Parathyroid adenoma (tissue), 2 donors: Measurements from ENCODE around the gene SIGLEC7.
"Not testable (repeated sequence)": the region's sequence is repeated elsewhere in the genome, so short reads cannot be mapped to it uniquely, and the experiment has no call there.

Experiments
- H2AFZ ChIP-seq: fragments of 300-600 bp; sonication (generic); one replicate; pipeline ENCODE4 v1.7.0; 2017; ENCODE audit warnings: antibody characterized with exemption, mild to moderate bottlenecking
- H3K27ac ChIP-seq: fragments of 300-600 bp; sonication (generic); one replicate; pipeline ENCODE4 v1.7.0; 2017
- H3K27me3 ChIP-seq: fragments of 300-600 bp; sonication (generic); one replicate; pipeline ENCODE4 v1.7.0; 2017; ENCODE audit warnings: low read length; ENCODE audit not compliant: control insufficient read depth, insufficient read depth
- H3K36me3 ChIP-seq: fragments of 300-600 bp; sonication (generic); one replicate; pipeline ENCODE4 v1.7.0; 2017; ENCODE audit warnings: low read length; ENCODE audit not compliant: control insufficient read depth, insufficient read depth
- H3K4me1 ChIP-seq: fragments of 300-600 bp; sonication (generic); one replicate; pipeline ENCODE4 v1.7.0; 2017; ENCODE audit warnings: control low read depth
- H3K4me2 ChIP-seq: fragments of 300-600 bp; sonication (generic); one replicate; pipeline ENCODE4 v1.7.0; 2017; ENCODE audit warnings: low read length
- H3K4me3 ChIP-seq: fragments of 300-600 bp; sonication (generic); one replicate; pipeline ENCODE4 v1.7.0; 2017; ENCODE audit warnings: low read depth, low read length
- H3K79me2 ChIP-seq: fragments of 300-600 bp; sonication (generic); one replicate; pipeline ENCODE4 v1.7.0; 2017; ENCODE audit warnings: control low read depth
- H3K9ac ChIP-seq: fragments of 300-600 bp; sonication (generic); one replicate; pipeline ENCODE4 v1.7.0; 2017; ENCODE audit warnings: mild to moderate bottlenecking
- H3K9me3 ChIP-seq: fragments of 300-600 bp; sonication (generic); one replicate; pipeline ENCODE4 v1.7.0; 2017; ENCODE audit warnings: low read length; ENCODE audit not compliant: control insufficient read depth
- CTCF ChIP-seq: fragments of 300-600 bp; sonication (generic); IDR thresholded peaks from one replicate; pipeline ENCODE4 v1.7.0; 2017; ENCODE audit warnings: antibody characterized with exemption, mild to moderate bottlenecking
- donor health status: primary hyperparathyroidism.

The SIGLEC7 gene

GRCh38 chr19:51168564-51169282 lies 26.6 kb downstream of the SIGLEC7 start:
- Histone ChIP-seq H3K79me2 (no peaks in the 10 kb centered on the region), H3K27me3 (no peaks in the 10 kb centered on the region), H3K4me1 (peaks cover 4% of the 10 kb centered on the region), H2AFZ (peak overlapping the region; percentile 70), H3K4me2 (no peak overlapping the region), H3K9ac (no peak overlapping the region), H3K36me3 (no peaks in the 10 kb centered on the region), H3K27ac (no peak overlapping the region), H3K4me3 (no peak overlapping the region), H3K9me3 (no peaks in the 10 kb centered on the region)
- no peak for TF ChIP-seq CTCF

- H3K79me2 ChIP-seq, H3K4me1 ChIP-seq, H3K4me3 ChIP-seq, H3K9me3 ChIP-seq, H3K9ac ChIP-seq, H3K36me3 ChIP-seq, H3K27me3 ChIP-seq, H3K27ac ChIP-seq, H3K4me2 ChIP-seq: not testable (repeated sequence)
- TF ChIP-seq CTCF = peak; percentile 97
- peak overlapping the region; percentile 70 for H2AFZ ChIP-seq
Observed at GRCh38 chr19:51169283-51169918, 27.3 kb downstream of the SIGLEC7 start.

- no peak overlapping the region for H2AFZ ChIP-seq
- H3K9me3 ChIP-seq = no peaks in the 10 kb centered on the region
- no peaks in the 10 kb centered on the region for H3K36me3 ChIP-seq
- no peak overlapping the region for H3K9ac ChIP-seq
- H3K27ac ChIP-seq = no peak overlapping the region
- no peak for TF ChIP-seq CTCF
- no peaks in the 10 kb centered on the region for H3K27me3 ChIP-seq
- H3K79me2 ChIP-seq = no peaks in the 10 kb centered on the region
- H3K4me2 ChIP-seq = no peak overlapping the region
- peaks cover 4% of the 10 kb centered on the region for H3K4me1 ChIP-seq
- no peak overlapping the region for H3K4me3 ChIP-seq
Observed at GRCh38 chr19:51172223-51172622, 30.1 kb downstream of the SIGLEC7 start.

- Histone ChIP-seq H3K79me2 (no peaks in the 10 kb centered on the region), H3K4me2 (no peak overlapping the region), H3K4me1 (peaks cover 4% of the 10 kb centered on the region), H3K27ac (no peak overlapping the region), H3K4me3 (no peak overlapping the region), H3K27me3 (no peaks in the 10 kb centered on the region), H3K36me3 (no peaks in the 10 kb centered on the region), H3K9ac (no peak overlapping the region), H3K9me3 (no peaks in the 10 kb centered on the region), H2AFZ (no peak overlapping the region)
- TF ChIP-seq CTCF = no peak
Observed at GRCh38 chr19:51173681-51174080, 31.6 kb downstream of the SIGLEC7 start.

- Histone ChIP-seq H3K27me3 (no peaks in the 10 kb centered on the region), H3K27ac (no peak overlapping the region), H3K36me3 (no peaks in the 10 kb centered on the region), H3K9me3 (no peaks in the 10 kb centered on the region), H3K79me2 (no peaks in the 10 kb centered on the region), H3K4me1 (no peaks in the 10 kb centered on the region), H3K4me2 (no peak overlapping the region), H3K9ac (no peak overlapping the region), H3K4me3 (no peak overlapping the region), H2AFZ (no peak overlapping the region)
- no peak for TF ChIP-seq CTCF
Observed at GRCh38 chr19:51179256-51179655, 37.2 kb downstream of the SIGLEC7 start.
